SK-N-SH (cell line): ENCODE data around the gene C12orf42. TPM values are rescaled to one million over a fixed set of nuclear protein-coding genes. Genes with fewer than 3 reads are reported as not detected.

ENCODE experiments used
- CTCF ChIA-PET: fragments of 300-600, 350-600 bp; formaldehyde crosslinking; extraction: SDS; loops from one replicate; lab custom pipeline; 2021; lab: Yijun Ruan, JAX
- POLR2A ChIA-PET: fragments of 350-600 bp; sonication (Branson Sonifier 250); formaldehyde crosslinking; extraction: SDS; loops from one replicate; lab custom pipeline; 2020; ENCODE audit warnings: antibody characterized with exemption, inconsistent platforms; lab: Yijun Ruan, JAX
- DNase-seq: peaks from one replicate; pipeline ENCODE4 v3.0.0; 2012
- H2AFZ ChIP-seq: fragments of 200-600 bp; sonication (generic); 2 replicates; pipeline ENCODE4 v1.8.1; 2016; ENCODE audit warnings: antibody characterized with exemption, mild to moderate bottlenecking, low read depth
- H3F3A ChIP-seq: fragments of 200-600 bp; sonication (generic); replicated peaks from 2 replicates; pipeline ENCODE3; 2016; ENCODE audit warnings: antibody characterized with exemption, mild to moderate bottlenecking; ENCODE audit not compliant: insufficient read depth
- H3K27ac ChIP-seq, 2 experiments: fragments of 200-500 bp in 1 of 2; fragments of 200-600 bp in 1 of 2; sonication (Bioruptor generic) in 1 of 2; sonication (generic), shearing (Covaris generic) in 1 of 2; 2 replicates each; pipeline versions ENCODE4 v1.5.1 to v1.6.1; 2014 to 2016; ENCODE audit warnings: low read depth in 2 of 2, inconsistent platforms in 1 of 2, low read length in 1 of 2, mild to moderate bottlenecking in 1 of 2, mixed read lengths in 1 of 2
- H3K27me3 ChIP-seq: fragments of 200-600 bp; sonication (generic), shearing (Covaris generic); 2 replicates; pipeline ENCODE4 v1.6.1; 2016; ENCODE audit warnings: mixed run types; ENCODE audit not compliant: insufficient read depth
- H3K36me3 ChIP-seq, 2 experiments: fragments of 200-500 bp in 1 of 2; fragments of 200-600 bp in 1 of 2; sonication (Bioruptor generic) in 1 of 2; sonication (generic) in 1 of 2; replicated peaks in 1 of 2; 2 replicates each; pipeline versions ENCODE3 to v1.5.1; 2014 to 2016; ENCODE audit warnings: low read length in 1 of 2, mild to moderate bottlenecking in 1 of 2; ENCODE audit not compliant: insufficient read depth in 2 of 2, control insufficient read depth in 1 of 2
- H3K4me1 ChIP-seq, 2 experiments: fragments of 200-500 bp in 1 of 2; fragments of 200-600 bp in 1 of 2; sonication (Bioruptor generic) in 1 of 2; sonication (generic), shearing (Covaris generic) in 1 of 2; 2 replicates each; pipeline versions ENCODE4 v1.5.1 to v1.6.1; 2014 to 2016; ENCODE audit warnings: low read depth in 1 of 2, low read length in 1 of 2, mixed run types in 1 of 2; ENCODE audit not compliant: insufficient read depth in 2 of 2, control insufficient read depth in 1 of 2
- H3K4me2 ChIP-seq: fragments of 200-600 bp; sonication (generic), shearing (Covaris generic); 2 replicates; pipeline ENCODE4 v1.6.1; 2017; ENCODE audit warnings: mixed run types
- H3K4me3 ChIP-seq, 2 experiments: fragments of 200-500 bp in 1 of 2; fragments of 200-600 bp in 1 of 2; sonication (Bioruptor generic) in 1 of 2; sonication (generic), shearing (Covaris generic) in 1 of 2; 2 replicates each; pipeline versions ENCODE4 v1.5.1 to v1.8.1; 2014 to 2016; ENCODE audit warnings: low read depth in 2 of 2, inconsistent platforms in 1 of 2, low read length in 1 of 2, mild to moderate bottlenecking in 1 of 2, mixed read lengths in 1 of 2, moderate library complexity in 1 of 2
- H3K79me2 ChIP-seq: fragments of 200-600 bp; sonication (generic); 2 replicates; pipeline ENCODE4 v1.8.1; 2017; ENCODE audit warnings: mild to moderate bottlenecking; ENCODE audit not compliant: insufficient read depth
- H3K9ac ChIP-seq: fragments of 200-600 bp; sonication (generic); 2 replicates; pipeline ENCODE4 v1.6.1; 2017; ENCODE audit warnings: mixed run types
- H3K9me2 ChIP-seq: fragments of 200-600 bp; sonication (generic); 2 replicates; pipeline ENCODE4 v1.6.1; 2017; ENCODE audit warnings: mixed run types
- H3K9me3 ChIP-seq: fragments of 200-600 bp; sonication (generic); 2 replicates; pipeline ENCODE4 v1.6.1; 2017; ENCODE audit warnings: mixed run types, mild to moderate bottlenecking, moderate library complexity
- H4K20me1 ChIP-seq: fragments of 200-600 bp; sonication (generic); 2 replicates; pipeline ENCODE4 v1.6.1; 2017; ENCODE audit warnings: mild to moderate bottlenecking, mixed run types; ENCODE audit not compliant: insufficient read depth
- CHD2 ChIP-seq: fragments of 150-350 bp; IDR thresholded peaks from 2 replicates; pipeline ENCODE4 v1.6.1; 2018; ENCODE audit warnings: low read length; ENCODE audit not compliant: partially characterized antibody
- ELF1 ChIP-seq: IDR thresholded peaks from 2 replicates; pipeline ENCODE4 v1.4.0; 2012
- EP300 ChIP-seq, 2 experiments: IDR thresholded peaks; 2 replicates each; pipeline versions ENCODE4 v1.4.0 to v1.6.1; 2012; ENCODE audit warnings: borderline replicate concordance in 1 of 2, low read depth in 1 of 2, low read length in 1 of 2
- EZH2phosphoT487 ChIP-seq: fragments of 200-600 bp; sonication (generic); IDR thresholded peaks from 2 replicates; pipeline ENCODE4 v1.6.1; 2017; ENCODE audit warnings: low read depth, mixed run types, mild to moderate bottlenecking, antibody characterized with exemption, moderate library complexity, borderline replicate concordance
- FOXJ3 ChIP-seq: sonication (generic); formaldehyde crosslinking; IDR thresholded peaks from 2 replicates; pipeline ENCODE4 v1.5.1; 2020; ENCODE audit warnings: mild to moderate bottlenecking, missing genetic modification reagents
- GATA2 ChIP-seq: sonication (generic); formaldehyde crosslinking; IDR thresholded peaks from 2 replicates; pipeline ENCODE4 v1.5.0; 2020; ENCODE audit warnings: mild to moderate bottlenecking, missing genetic modification reagents
- MEF2A ChIP-seq: IDR thresholded peaks from 2 replicates; pipeline ENCODE4 v1.4.0; 2012; ENCODE audit warnings: low read depth, borderline replicate concordance
- RFX5 ChIP-seq: IDR thresholded peaks from 2 replicates; pipeline ENCODE4 v1.6.1; 2012; ENCODE audit warnings: mild to moderate bottlenecking, improper control_type of control experiment, low read length
- RXRA ChIP-seq: IDR thresholded peaks from 2 replicates; pipeline ENCODE4 v1.4.0; 2012; ENCODE audit warnings: low read depth, mild to moderate bottlenecking, borderline replicate concordance
- TAF1 ChIP-seq: IDR thresholded peaks from 2 replicates; pipeline ENCODE4 v1.6.1; 2012; ENCODE audit warnings: low read depth, mild to moderate bottlenecking, low read length, moderate library complexity, borderline replicate concordance
- YY1 ChIP-seq: IDR thresholded peaks from 2 replicates; pipeline ENCODE4 v1.4.0; 2012; ENCODE audit warnings: low read depth, mild to moderate bottlenecking
- WGBS: methylation state at CpG from one replicate; pipeline ENCODE4 v1.1.6; 2017; ENCODE audit warnings: low lambda C conversion rate; 5-methylcytosine and 5-hydroxymethylcytosine counted together
- polyA plus RNA-seq, 3 experiments: library from polyadenylated mRNA; depleted of rRNA; stranded (reverse); fragments of >200 nt; gene quantifications; 2 replicates each; pipeline ENCODE4 v1.2.3, GENCODE V29; 2012
- TF ChIP-seq, protein P1 (sequence below): IDR thresholded peaks from 2 replicates; pipeline ENCODE4 v1.4.0; 2012; ENCODE audit warnings: low read depth, borderline replicate concordance
- TF ChIP-seq, protein P2 (sequence below): fragments of 150-350 bp; IDR thresholded peaks from 2 replicates; pipeline ENCODE4 v1.6.1; 2017; ENCODE audit warnings: antibody characterized with exemption, low read length, low read depth, borderline replicate concordance
- TF ChIP-seq, protein P3 (sequence below): fragments of 200-600 bp; sonication (generic); IDR thresholded peaks from 2 replicates; pipeline ENCODE4 v1.6.1; 2017; ENCODE audit warnings: antibody characterized with exemption, mild to moderate bottlenecking, moderate library complexity

The C12orf42 gene
- polyA plus RNA-seq, 1 of the 3 experiments (the other 2 are of a cell fraction) = not detected

DNA sequence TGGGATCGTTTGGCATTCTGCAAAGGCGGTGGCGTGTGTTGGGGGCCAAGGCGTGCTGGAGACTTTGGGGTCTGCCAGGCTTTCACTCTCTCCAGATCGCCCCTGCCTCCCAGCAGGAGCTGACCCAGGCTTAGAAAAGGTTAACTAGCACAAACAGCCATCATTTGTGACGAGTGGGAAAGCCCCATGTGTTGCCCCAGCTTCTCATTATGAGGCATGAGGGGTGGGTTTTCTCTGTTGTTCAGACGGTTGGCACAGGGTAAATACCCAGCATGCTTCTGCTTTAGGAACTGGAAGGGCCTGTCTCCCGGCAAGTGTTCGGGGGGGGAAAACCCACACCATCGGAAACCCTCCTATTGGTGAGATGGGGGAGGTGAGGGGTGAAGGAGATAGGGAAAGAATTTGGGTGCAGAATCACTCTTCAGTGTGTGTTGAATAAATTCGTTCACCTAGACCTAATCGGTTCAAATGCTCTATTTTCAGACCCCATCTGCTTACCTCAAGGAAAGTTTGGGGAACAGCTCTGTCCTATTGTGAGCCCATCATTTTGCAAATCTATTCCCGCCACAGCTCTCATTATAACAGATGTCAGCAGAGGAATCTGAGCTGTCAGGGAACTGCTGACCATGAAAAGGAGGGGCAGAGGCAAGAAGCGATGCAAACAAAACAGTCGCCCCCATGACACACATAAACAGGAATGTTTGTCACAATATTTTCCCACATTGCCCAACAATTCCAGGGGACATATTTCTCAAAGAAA, 34.7 kb upstream of the C12orf42 start:
- no peaks in the 10 kb centered on the region for H3K79me2 ChIP-seq
- no peaks in the 10 kb centered on the region for H3F3A ChIP-seq
- H4K20me1 ChIP-seq = no peaks in the 10 kb centered on the region
- H3K9ac ChIP-seq = no peak overlapping the region
- CTCF ChIA-PET = interaction anchor here (0.6 kb wide), 2 partner anchors 18 to 146 kb away, joined by 3 to 4 read pairs; no protein-coding TSS in a partner anchor
- TF ChIP-seq CHD2 (no peak), RXRA (no peak), GATA2 (CRISPR knock-in tag) (no peak), FOXJ3 (CRISPR knock-in tag) (no peak), YY1 (no peak), MEF2A (no peak), EP300 (IDR thresholded peaks at IDR 0.05; ENCODE audit: borderline replicate concordance in 1 of 2, low read depth in 1 of 2, low read length in 1 of 2) (no peak), RFX5 (no peak)
- TF ChIP-seq, protein P1, sequence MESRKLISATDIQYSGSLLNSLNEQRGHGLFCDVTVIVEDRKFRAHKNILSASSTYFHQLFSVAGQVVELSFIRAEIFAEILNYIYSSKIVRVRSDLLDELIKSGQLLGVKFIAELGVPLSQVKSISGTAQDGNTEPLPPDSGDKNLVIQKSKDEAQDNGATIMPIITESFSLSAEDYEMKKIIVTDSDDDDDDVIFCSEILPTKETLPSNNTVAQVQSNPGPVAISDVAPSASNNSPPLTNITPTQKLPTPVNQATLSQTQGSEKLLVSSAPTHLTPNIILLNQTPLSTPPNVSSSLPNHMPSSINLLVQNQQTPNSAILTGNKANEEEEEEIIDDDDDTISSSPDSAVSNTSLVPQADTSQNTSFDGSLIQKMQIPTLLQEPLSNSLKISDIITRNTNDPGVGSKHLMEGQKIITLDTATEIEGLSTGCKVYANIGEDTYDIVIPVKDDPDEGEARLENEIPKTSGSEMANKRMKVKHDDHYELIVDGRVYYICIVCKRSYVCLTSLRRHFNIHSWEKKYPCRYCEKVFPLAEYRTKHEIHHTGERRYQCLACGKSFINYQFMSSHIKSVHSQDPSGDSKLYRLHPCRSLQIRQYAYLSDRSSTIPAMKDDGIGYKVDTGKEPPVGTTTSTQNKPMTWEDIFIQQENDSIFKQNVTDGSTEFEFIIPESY = no peak
- TF ChIP-seq, protein P2, sequence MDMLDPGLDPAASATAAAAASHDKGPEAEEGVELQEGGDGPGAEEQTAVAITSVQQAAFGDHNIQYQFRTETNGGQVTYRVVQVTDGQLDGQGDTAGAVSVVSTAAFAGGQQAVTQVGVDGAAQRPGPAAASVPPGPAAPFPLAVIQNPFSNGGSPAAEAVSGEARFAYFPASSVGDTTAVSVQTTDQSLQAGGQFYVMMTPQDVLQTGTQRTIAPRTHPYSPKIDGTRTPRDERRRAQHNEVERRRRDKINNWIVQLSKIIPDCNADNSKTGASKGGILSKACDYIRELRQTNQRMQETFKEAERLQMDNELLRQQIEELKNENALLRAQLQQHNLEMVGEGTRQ = no peak
- TF ChIP-seq, all 33 proteins: peak for 0
- no peaks in the 10 kb centered on the region; a peak in 1 of 4 replicates for H3K4me1 ChIP-seq
- H3K36me3 ChIP-seq = no peaks in the 10 kb centered on the region
- no peak overlapping the region for H2AFZ ChIP-seq
- H3K9me3 ChIP-seq = no peaks in the 10 kb centered on the region
- H3K4me2 ChIP-seq = no peak overlapping the region
- H3K9me2 ChIP-seq = no peaks in the 10 kb centered on the region
- no peak for DNase-seq
- WGBS = 48% methylated on average over 15 of the region's 15 CpGs
- no peak overlapping the region for H3K27ac ChIP-seq
- POLR2A ChIA-PET = no interaction called here
- H3K4me3 ChIP-seq = no peak overlapping the region
- H3K27me3 ChIP-seq = no peaks in the 10 kb centered on the region

DNA sequence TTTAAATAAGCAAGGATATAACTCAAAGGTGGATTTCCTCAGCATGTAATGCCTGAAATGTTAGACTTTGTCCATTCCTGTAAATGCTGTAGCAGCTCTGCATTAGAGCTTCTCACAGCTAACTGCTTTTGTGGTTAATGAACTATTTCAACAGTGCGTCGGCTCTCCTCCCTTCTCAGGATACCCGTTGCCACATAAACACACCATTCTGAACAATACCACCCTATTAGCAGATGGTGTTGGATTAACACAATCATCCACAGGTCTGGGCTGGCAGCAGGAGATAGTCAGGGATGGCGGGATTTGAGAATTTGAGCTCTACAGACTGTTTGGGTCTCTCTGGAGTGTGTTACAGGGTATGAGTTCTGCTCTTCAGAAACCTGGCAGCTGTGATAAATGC, 33.5 kb upstream of the C12orf42 start:
- no peak overlapping the region for H3K4me3 ChIP-seq
- H3K9ac ChIP-seq = no peak overlapping the region
- peaks cover 0 to 7% of the 10 kb centered on the region in 2 experiments; a peak in 1 of 4 replicates for H3K4me1 ChIP-seq
- H3K79me2 ChIP-seq = no peaks in the 10 kb centered on the region
- H3K36me3 ChIP-seq = no peaks in the 10 kb centered on the region
- no peaks in the 10 kb centered on the region for H4K20me1 ChIP-seq
- no peaks in the 10 kb centered on the region for H3K27me3 ChIP-seq
- H3K27ac ChIP-seq = no peak overlapping the region
- H3K4me2 ChIP-seq = no peak overlapping the region
- no peaks in the 10 kb centered on the region for H3K9me3 ChIP-seq
- POLR2A ChIA-PET = no interaction called here
- H3F3A ChIP-seq = no peaks in the 10 kb centered on the region
- TF ChIP-seq EZH2phosphoT487 = no peak
- TF ChIP-seq TAF1 = no peak
- TF ChIP-seq, protein P3, sequence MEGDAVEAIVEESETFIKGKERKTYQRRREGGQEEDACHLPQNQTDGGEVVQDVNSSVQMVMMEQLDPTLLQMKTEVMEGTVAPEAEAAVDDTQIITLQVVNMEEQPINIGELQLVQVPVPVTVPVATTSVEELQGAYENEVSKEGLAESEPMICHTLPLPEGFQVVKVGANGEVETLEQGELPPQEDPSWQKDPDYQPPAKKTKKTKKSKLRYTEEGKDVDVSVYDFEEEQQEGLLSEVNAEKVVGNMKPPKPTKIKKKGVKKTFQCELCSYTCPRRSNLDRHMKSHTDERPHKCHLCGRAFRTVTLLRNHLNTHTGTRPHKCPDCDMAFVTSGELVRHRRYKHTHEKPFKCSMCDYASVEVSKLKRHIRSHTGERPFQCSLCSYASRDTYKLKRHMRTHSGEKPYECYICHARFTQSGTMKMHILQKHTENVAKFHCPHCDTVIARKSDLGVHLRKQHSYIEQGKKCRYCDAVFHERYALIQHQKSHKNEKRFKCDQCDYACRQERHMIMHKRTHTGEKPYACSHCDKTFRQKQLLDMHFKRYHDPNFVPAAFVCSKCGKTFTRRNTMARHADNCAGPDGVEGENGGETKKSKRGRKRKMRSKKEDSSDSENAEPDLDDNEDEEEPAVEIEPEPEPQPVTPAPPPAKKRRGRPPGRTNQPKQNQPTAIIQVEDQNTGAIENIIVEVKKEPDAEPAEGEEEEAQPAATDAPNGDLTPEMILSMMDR = no peak
- no peak for TF ChIP-seq ELF1
- TF ChIP-seq, all 33 proteins: peak for 0
- WGBS = 72% methylated on average over 4 of the region's 4 CpGs
- CTCF ChIA-PET = no interaction called here
- H3K9me2 ChIP-seq = no peaks in the 10 kb centered on the region
- no peak overlapping the region for H2AFZ ChIP-seq
- no peak for DNase-seq
